ENCODE results near the gene SSNA1. TPM values are rescaled to one million over a fixed set of nuclear protein-coding genes. Genes with fewer than 3 reads are reported as not detected.

The SSNA1 gene, protein sequence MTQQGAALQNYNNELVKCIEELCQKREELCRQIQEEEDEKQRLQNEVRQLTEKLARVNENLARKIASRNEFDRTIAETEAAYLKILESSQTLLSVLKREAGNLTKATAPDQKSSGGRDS
- total RNA-seq: 10 to 100 TPM; 43.7 to 84.7 TPM

DNA sequence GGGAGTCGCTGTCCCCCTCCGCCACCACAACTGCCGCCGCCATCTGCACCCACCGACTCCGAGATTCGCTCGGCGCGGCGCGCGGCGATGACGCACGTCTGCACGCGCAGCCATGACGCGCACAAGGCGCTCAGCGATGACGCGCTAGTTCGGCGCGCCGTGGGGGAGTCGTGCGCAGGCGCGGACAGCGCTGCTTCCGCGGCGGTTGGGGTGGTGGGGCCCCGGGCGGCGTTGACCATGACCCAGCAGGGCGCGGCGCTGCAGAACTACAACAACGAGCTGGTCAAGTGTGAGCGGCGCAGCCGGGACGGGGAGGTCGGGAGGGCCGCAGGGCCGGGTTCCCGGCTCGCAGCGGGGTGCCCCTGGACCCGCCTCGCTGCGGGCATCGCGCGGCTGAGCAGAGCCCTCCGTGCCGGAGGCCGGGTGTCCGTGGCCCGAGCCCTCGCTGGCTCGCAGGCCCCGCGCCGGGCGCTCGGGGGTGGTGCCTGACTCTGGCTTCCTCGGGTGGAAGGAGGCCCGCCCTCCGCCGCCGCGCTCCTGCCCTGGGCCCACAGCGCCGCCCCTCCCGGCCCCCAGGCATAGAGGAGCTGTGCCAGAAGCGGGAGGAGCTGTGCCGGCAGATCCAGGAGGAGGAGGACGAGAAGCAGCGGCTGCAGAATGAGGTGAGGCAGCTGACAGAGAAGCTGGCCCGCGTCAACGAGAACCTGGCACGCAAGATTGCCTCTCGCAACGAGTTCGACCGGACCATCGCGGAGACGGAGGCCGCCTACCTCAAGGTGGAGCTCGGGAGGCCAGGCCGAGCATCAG, at the start of gene SSNA1, which contains the start of gene ANAPC2:
TSS of gene SSNA1 (plus strand) at position 187 of the 807 bp plus-strand sequence. CDS start at position 238, 51 bp downstream.
TSS of gene ANAPC2 (minus strand) at position 71 of the 807 bp plus-strand sequence. CDS start at position 43, 28 bp downstream.
- no peaks in the 10 kb centered on the region for H3K9me3 Mint-ChIP-seq
- H3K36me3 Mint-ChIP-seq (ENCODE audit: low read depth): peaks cover 17% of the 10 kb centered on the region
- H3K27ac Mint-ChIP-seq: peak within 1 kb of the TSS; percentile 93
- H3K4me3 Mint-ChIP-seq: peak within 1 kb of the TSS; percentile 89
- peaks cover 4% of the 10 kb centered on the region for H3K4me1 Mint-ChIP-seq
- H3K27me3 Mint-ChIP-seq: no peaks in the 10 kb centered on the region
- ATAC-seq (replicated peaks): peak; percentile 89

DNA sequence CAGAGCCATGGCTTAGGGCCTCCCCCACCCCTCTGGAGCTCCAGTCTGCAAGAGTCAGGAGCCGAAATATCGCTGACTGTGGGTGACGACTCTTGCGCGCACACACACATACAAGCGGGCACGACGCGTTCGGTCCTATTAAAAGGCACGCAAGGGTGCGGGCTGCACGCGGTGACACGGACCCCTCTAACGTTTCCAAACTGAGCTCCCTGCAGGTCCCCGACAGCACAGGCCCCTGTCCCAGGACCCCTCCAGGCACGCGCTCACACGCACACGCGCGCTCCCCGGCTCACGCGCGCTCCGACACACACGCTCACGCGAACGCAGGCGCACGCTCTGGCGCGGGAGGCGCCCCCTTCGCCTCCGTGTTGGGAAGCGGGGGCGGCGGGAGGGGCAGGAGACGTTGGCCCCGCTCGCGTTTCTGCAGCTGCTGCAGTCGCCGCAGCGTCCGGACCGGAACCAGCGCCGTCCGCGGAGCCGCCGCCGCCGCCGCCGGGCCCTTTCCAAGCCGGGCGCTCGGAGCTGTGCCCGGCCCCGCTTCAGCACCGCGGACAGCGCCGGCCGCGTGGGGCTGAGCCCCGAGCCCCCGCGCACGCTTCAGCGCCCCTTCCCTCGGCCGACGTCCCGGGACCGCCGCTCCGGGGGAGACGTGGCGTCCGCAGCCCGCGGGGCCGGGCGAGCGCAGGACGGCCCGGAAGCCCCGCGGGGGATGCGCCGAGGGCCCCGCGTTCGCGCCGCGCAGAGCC, 49.6 kb upstream of the SSNA1 start, which contains the start of gene GRIN1:
TSS of gene GRIN1 (plus strand) at position 433 of the 746 bp plus-strand sequence. CDS start 333 bp downstream, outside the sequence.
- Mint-ChIP-seq H3K27me3 (peaks cover 31% of the 10 kb centered on the region), H3K4me1 (no peaks in the 10 kb centered on the region), H3K4me3 (no peak within 1 kb of the TSS), H3K9me3 (no peaks in the 10 kb centered on the region), H3K27ac (no peak within 1 kb of the TSS), H3K36me3 (ENCODE audit: low read depth) (no peaks in the 10 kb centered on the region)
- ATAC-seq (replicated peaks): no peak

DNA sequence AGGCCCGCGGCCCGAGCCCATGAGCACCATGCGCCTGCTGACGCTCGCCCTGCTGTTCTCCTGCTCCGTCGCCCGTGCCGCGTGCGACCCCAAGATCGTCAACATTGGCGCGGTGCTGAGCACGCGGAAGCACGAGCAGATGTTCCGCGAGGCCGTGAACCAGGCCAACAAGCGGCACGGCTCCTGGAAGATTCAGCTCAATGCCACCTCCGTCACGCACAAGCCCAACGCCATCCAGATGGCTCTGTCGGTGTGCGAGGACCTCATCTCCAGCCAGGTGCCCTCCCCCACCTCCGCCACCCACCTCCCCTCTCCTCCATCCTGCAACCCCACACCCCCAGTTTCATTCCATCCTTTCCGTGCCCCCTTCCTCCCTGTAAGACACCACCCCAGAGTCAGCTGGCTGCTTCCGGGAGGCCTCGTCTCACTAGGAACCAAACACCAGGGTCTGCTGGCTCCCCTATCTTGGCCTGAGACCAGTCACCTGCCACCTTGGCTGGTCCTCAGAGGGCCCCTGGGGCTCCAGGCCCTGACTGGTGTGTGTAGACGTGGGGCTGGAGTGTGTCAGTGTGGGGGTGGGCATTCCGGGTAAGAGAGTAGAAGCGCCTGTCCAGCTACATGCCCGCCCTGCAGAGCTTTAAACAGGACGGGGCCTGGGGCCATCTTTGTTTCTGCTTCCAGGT, 48.9 kb upstream of the SSNA1 start:
- Mint-ChIP-seq H3K36me3 (ENCODE audit: low read depth) (no peaks in the 10 kb centered on the region), H3K4me1 (no peaks in the 10 kb centered on the region), H3K27me3 (peaks cover 31% of the 10 kb centered on the region), H3K4me3 (no peak overlapping the region), H3K27ac (no peak overlapping the region), H3K9me3 (no peaks in the 10 kb centered on the region)
- no peak for ATAC-seq (replicated peaks)

DNA sequence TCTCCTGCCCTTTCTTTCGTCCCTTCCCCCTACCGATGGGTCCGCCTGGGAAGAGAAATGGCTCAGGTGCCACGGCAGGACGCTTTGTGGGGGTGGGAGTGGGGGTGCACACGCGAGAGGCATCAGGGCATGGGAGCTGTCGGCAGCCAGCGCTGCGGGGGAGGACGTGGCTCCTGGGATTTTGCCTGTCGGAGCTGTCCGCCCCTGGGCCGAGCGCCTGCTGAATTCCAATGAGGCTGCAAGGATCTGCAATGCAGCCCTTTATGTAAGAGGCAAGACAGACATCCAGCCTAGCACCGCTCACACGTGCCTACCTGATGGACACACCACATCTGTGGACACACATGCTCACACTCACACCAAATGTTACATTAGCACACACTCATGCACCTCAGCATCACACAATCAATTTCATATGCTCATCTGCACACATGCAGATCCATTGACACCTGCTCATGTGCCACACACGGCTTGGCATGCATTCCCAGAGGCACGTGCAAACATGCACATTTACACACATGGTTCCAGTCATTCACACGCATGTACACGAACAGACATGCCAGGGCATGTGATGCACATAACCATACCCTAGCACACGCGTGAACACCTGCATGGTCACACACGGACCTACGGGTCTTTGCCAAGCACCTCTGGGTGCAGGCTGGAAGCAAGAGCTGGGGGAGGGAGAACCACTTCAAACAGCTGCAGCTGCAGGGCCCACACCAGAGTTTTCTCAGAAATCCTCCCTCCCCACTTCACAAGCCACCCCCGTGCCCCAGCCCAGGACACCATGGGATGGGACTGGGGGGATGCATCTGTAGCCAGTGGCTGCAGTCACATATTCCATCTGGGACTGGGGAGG, 48.1 kb upstream of the SSNA1 start:
- H3K27me3 Mint-ChIP-seq: peaks cover 31% of the 10 kb centered on the region
- H3K9me3 Mint-ChIP-seq: no peaks in the 10 kb centered on the region
- no peaks in the 10 kb centered on the region for H3K36me3 Mint-ChIP-seq (ENCODE audit: low read depth)
- H3K4me3 Mint-ChIP-seq: no peak overlapping the region
- no peaks in the 10 kb centered on the region for H3K4me1 Mint-ChIP-seq
- H3K27ac Mint-ChIP-seq: no peak overlapping the region
- ATAC-seq (replicated peaks): no peak

DNA sequence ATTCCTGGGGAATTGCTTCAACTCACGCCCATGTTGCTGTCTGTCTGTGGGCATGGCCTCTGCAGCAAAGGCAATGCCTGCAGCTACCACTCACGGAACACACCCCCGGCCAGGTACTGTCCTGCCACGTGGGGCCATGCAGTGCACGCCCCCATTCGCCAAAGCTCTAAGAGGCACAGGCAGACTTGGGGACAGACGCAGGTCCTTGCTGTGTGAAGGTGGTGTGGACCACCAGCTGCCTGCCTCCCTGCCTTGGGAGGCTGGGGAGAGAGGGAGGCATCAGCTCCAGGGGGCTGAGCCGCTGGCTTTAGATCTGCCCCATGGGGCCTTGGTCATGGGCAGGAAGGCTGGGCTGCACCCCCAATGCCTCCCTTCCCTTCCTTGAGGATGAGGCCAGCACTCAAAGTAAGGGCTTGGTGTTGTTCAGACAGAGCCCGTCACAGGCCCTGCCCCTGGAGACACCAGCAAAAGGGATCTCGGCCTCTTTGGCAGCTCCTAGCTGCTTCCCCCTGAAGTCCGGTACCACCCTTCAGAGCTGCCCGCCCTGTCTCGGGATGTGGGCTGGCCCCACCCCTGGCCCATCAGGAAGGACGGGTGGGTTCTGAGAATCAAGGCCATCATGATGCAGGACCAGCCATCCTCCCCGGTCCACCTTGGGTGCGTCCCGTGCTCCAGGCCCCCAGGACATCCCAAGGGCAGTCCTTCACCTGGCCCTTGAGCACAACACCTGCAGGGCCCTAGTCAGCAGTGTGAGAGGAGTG, 47.2 kb upstream of the SSNA1 start:
- no peak for ATAC-seq (replicated peaks)
- peaks cover 26% of the 10 kb centered on the region for H3K27me3 Mint-ChIP-seq
- H3K36me3 Mint-ChIP-seq (ENCODE audit: low read depth): no peaks in the 10 kb centered on the region
- H3K27ac Mint-ChIP-seq: no peak overlapping the region
- H3K9me3 Mint-ChIP-seq: no peaks in the 10 kb centered on the region
- no peak overlapping the region for H3K4me3 Mint-ChIP-seq
- H3K4me1 Mint-ChIP-seq: no peaks in the 10 kb centered on the region

DNA sequence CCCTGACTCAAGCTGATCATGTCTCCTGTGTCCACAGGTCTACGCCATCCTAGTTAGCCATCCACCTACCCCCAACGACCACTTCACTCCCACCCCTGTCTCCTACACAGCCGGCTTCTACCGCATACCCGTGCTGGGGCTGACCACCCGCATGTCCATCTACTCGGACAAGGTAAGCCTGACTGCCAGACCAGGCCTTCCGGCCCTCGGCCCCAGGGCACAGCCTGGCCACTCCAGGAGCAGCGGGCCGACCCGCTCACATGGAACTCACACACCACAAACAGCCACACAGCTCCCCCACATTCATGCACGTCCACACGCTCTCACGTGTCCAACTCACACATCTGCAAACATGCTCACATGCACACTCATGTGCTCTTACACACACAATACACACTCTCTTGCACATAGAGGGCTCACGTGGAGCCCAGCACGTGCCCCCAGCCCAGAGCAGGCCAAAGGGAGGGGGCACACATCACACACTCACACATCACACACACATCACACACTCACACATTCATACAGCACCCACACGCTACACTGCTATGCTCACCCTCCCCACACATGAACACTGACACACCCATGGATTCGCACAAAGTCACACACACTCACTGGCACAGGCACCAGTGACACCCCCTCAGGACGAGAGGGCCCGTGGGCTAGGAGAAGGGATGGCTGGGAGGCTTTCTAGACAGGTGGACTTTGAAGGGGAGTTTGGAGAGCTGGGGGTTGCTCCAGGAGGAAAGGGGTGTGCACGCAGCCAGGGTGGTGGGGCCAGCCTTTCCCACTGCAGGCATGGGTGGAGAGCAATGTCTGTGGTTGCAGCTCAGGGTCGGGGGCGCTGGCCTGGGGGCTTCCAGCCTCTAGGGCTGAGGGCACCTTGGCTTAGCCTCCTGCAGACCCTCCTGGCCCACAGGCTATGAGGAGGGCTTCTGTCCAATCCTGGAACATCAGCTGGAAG, 46.2 kb upstream of the SSNA1 start:
- H3K4me3 Mint-ChIP-seq: no peak overlapping the region
- no peak overlapping the region for H3K27ac Mint-ChIP-seq
- no peaks in the 10 kb centered on the region for H3K36me3 Mint-ChIP-seq (ENCODE audit: low read depth)
- H3K4me1 Mint-ChIP-seq: no peaks in the 10 kb centered on the region
- H3K9me3 Mint-ChIP-seq: no peaks in the 10 kb centered on the region
- H3K27me3 Mint-ChIP-seq: peaks cover 29% of the 10 kb centered on the region
- ATAC-seq (replicated peaks): no peak

DNA sequence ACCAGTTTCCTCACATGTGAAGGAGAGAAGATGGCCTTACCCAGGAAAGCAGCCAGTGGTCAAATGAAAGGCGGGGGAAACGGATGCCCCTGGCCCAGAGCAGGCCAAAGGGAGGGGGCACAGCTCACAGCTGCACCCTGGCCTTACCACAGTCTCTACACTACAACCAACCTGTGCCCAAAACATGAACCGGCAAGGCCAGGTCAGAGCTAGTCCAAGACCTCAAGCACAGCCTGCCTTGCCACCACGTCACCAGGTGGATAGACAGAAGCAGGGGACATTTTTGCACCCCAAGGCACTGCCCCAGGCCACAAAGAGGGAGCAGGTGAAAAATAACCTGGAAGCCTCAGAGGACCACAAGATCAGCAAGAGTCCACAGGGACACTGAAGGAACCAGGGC, 45.0 kb upstream of the SSNA1 start:
- Mint-ChIP-seq H3K4me3 (no peak overlapping the region), H3K27me3 (peaks cover 23% of the 10 kb centered on the region), H3K9me3 (no peaks in the 10 kb centered on the region), H3K36me3 (ENCODE audit: low read depth) (no peaks in the 10 kb centered on the region), H3K27ac (no peak overlapping the region), H3K4me1 (no peaks in the 10 kb centered on the region)
- no peak for ATAC-seq (replicated peaks)

DNA sequence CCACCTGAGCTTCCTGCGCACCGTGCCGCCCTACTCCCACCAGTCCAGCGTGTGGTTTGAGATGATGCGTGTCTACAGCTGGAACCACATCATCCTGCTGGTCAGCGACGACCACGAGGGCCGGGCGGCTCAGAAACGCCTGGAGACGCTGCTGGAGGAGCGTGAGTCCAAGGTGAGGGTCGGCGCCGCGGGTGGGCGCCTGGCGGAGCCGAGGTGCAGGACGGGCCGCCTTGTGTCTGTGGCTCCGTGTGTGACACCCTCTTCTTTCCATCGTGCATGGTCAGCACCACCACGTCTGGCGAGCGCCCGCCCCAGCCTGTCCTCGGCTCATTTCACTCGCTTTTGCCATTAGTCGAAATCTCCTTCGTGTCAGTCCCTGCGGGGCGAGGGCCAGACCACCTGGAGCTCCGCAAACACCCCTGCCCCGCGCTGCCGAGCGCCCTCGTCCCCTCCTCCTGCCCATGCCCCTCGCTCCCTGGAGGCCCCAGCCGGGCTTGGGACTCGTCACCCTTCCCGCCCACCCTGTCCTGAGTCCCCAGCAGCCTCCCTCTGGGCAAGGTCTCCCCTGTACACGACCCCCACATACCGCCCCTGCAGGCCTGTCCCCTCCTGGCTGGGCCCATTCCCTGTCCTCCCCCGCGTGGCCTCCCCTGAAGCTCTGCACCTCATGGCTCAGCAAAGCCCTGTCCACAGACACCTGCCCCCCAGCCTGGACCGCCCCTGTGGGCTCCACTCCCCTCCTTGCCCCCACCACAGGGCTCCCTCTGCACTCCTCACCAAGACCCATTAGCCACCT, 42.5 kb upstream of the SSNA1 start:
- Mint-ChIP-seq H3K27me3 (peaks cover 12% of the 10 kb centered on the region), H3K36me3 (ENCODE audit: low read depth) (no peaks in the 10 kb centered on the region), H3K4me3 (no peak overlapping the region), H3K9me3 (no peaks in the 10 kb centered on the region), H3K4me1 (no peaks in the 10 kb centered on the region), H3K27ac (no peak overlapping the region)
- ATAC-seq (replicated peaks): no peak

DNA sequence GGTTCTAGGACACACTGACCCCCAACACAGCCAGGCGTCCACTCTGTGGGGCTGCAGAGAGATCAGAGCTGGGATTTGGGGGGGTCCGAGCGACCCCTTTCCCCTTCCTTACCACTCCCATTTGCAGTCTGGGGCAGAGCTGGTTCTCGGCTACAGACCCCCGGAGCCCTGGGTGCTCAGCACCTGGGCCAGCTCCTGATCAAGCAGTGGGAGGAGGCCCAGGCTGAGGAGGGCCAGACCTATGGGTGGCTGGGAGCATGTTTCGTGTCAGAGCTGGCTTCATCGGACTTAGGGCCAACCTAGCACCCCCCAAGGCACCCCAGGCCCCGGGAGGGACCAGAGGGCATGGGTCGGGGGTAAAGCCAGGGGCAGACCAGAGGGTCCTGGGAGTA, 42.0 kb upstream of the SSNA1 start:
- H3K4me1 Mint-ChIP-seq: no peaks in the 10 kb centered on the region
- no peak overlapping the region for H3K4me3 Mint-ChIP-seq
- H3K27ac Mint-ChIP-seq: no peak overlapping the region
- no peak for ATAC-seq (replicated peaks)
- H3K36me3 Mint-ChIP-seq (ENCODE audit: low read depth): no peaks in the 10 kb centered on the region
- no peaks in the 10 kb centered on the region for H3K9me3 Mint-ChIP-seq
- H3K27me3 Mint-ChIP-seq: peaks cover 12% of the 10 kb centered on the region

DNA sequence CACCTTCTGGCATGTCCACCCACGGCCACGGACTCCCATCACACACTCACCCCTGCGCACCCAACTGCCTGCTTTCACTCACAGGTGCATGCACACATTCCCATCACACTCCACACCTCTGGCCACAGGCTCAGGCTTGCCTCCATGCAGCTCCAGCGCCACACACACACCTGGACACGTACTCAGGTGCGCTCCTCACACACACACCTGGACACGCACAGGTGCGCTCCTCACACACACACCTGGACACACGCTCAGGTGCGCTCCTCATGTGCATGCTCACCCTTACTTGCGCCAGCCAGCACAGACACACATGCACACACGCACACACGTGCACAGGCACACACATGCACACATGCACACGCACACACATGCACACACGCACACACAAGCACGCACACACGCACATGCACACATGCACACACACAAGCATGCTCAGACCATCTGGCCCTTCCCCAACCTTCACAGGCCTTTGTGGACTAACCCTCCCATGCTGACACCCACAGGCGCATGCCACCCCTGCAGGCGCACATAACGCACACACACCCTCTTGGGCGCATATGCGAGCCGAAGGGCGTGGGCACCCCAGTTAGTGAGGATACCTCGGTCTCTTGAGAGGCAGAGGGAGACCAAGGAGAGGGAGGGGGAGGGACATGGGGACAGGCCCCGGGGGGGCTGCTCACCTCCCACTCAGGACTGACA, 41.2 kb upstream of the SSNA1 start:
- H3K36me3 Mint-ChIP-seq (ENCODE audit: low read depth): no peaks in the 10 kb centered on the region
- no peak for ATAC-seq (replicated peaks)
- H3K9me3 Mint-ChIP-seq: no peaks in the 10 kb centered on the region
- H3K27ac Mint-ChIP-seq: no peak overlapping the region
- no peak overlapping the region for H3K4me3 Mint-ChIP-seq
- H3K27me3 Mint-ChIP-seq: peaks cover 9% of the 10 kb centered on the region
- no peaks in the 10 kb centered on the region for H3K4me1 Mint-ChIP-seq

DNA sequence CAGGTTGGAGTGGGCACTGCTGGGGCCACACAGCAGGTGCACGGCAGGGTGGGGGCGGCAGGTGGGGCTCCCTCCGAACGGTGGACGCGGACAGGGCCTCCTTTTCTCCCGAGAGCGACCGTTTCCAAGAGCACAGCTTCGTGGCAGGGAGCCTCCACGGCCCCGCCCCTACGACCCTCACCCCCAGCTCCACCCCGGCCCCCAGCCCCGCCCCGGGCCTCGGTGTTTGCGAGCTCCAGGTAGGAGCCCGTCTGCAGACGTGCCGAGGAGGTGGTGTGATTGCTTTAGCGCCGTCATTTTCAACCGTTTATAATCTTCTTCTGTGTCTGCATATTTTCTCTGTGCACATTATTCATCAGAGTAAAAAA, 40.7 kb upstream of the SSNA1 start:
- no peak for ATAC-seq (replicated peaks)
- no peak overlapping the region for H3K4me3 Mint-ChIP-seq
- no peaks in the 10 kb centered on the region for H3K36me3 Mint-ChIP-seq (ENCODE audit: low read depth)
- peaks cover 6% of the 10 kb centered on the region for H3K27me3 Mint-ChIP-seq
- no peaks in the 10 kb centered on the region for H3K9me3 Mint-ChIP-seq
- H3K4me1 Mint-ChIP-seq: no peaks in the 10 kb centered on the region
- no peak overlapping the region for H3K27ac Mint-ChIP-seq
